GM12864 (cell line): ENCODE measurements around the gene RBM12.
"Not testable (repeated sequence)": the region's sequence is repeated elsewhere in the genome, so short reads cannot be mapped to it uniquely, and the experiment has no call there.

Experiments
- DNase-seq: peaks from one replicate; pipeline ENCODE4 v3.0.0-alpha.2; 2011; ENCODE audit warnings: low read depth
- H3K4me3 ChIP-seq: 2 replicates; pipeline ENCODE4 v1.5.1; 2011; ENCODE audit warnings: mild to moderate bottlenecking, low read depth, low read length, control low read depth
- TF ChIP-seq, protein P1 (sequence below): IDR thresholded peaks from 2 replicates; pipeline ENCODE4 v1.5.1; 2011; ENCODE audit warnings: low read depth, mild to moderate bottlenecking, moderate library complexity, low read length, control low read depth, inconsistent platforms; ENCODE audit errors: missing control alignments

Gene RBM12

DNA sequence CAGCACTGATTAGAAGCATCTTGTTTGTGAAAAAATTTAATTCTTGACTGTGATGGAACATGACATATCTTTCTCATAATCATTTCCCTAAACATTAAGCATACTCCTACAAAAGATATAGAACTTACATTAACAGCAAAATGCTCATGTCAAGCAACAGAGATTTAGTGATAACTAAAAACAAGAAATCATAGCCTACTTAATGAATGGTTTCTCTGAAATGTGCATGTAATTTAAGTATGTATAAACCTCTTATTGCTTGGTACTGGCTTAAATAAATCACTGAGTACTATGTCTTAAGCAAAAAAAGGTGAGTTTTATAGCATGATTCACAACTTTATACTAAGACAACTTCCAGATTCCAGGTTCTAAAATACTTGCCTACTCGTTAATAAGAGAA is 43.8 kb upstream of the RBM12 start:
- DNase-seq, result no peak
- H3K4me3 ChIP-seq, result no peak overlapping the region
- TF ChIP-seq, protein P1, sequence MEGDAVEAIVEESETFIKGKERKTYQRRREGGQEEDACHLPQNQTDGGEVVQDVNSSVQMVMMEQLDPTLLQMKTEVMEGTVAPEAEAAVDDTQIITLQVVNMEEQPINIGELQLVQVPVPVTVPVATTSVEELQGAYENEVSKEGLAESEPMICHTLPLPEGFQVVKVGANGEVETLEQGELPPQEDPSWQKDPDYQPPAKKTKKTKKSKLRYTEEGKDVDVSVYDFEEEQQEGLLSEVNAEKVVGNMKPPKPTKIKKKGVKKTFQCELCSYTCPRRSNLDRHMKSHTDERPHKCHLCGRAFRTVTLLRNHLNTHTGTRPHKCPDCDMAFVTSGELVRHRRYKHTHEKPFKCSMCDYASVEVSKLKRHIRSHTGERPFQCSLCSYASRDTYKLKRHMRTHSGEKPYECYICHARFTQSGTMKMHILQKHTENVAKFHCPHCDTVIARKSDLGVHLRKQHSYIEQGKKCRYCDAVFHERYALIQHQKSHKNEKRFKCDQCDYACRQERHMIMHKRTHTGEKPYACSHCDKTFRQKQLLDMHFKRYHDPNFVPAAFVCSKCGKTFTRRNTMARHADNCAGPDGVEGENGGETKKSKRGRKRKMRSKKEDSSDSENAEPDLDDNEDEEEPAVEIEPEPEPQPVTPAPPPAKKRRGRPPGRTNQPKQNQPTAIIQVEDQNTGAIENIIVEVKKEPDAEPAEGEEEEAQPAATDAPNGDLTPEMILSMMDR, result no peak

- not testable (repeated sequence) for DNase-seq, H3K4me3 ChIP-seq
Observed at GRCh38 chr20:35706591-35707529, 42.2 kb upstream of the RBM12 start.

- not testable (repeated sequence) for H3K4me3 ChIP-seq, DNase-seq
Observed at GRCh38 chr20:35705894-35706293, 41.2 kb upstream of the RBM12 start.

GRCh38 chr20:35704514-35705261 is 40.0 kb upstream of the RBM12 start:
- H3K4me3 ChIP-seq, result no peak overlapping the region
- DNase-seq, result no peak
- TF ChIP-seq, protein P1, result no peak

DNA sequence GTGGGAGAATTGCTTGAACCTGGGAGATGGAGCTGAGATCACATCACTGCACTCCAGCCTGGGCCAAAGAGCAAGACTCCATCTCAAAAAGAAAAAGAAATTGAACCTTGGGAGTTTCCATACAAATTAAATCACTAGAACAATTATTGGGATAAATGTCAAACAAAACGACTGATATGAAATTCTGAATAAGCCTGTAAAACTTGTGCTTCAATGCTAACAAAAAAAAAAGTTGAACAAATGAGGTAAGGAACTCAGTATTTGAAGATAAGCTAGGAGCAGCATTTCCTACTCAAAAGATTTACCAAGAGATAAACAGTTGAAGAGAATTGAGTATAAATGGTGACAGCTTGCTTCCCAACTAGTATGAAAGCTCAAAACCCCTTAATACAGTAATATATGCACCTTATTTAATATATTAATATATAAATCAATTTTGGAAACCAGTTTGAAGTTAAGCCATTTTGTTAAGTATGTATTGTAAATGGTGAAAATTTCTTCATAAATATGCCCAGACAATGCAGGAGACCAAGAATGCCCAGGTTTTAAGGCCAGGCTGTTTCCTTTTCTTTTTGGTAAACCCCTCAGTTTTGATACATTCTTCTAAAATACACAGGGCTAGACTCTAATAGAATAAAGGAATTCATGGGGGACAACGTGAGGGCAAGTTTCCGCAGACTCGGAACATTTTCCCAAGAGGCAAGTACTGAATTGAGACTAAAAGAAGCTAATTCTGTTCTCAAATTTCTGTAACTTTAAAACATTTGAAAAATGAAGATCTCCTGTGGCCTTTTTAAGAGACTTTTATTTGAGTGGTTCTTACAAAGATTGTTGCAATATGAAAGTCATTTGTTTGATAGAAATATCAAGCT is 38.4 kb upstream of the RBM12 start:
- DNase-seq, result no peak
- no peak overlapping the region for H3K4me3 ChIP-seq
- TF ChIP-seq, protein P1, result no peak

DNA sequence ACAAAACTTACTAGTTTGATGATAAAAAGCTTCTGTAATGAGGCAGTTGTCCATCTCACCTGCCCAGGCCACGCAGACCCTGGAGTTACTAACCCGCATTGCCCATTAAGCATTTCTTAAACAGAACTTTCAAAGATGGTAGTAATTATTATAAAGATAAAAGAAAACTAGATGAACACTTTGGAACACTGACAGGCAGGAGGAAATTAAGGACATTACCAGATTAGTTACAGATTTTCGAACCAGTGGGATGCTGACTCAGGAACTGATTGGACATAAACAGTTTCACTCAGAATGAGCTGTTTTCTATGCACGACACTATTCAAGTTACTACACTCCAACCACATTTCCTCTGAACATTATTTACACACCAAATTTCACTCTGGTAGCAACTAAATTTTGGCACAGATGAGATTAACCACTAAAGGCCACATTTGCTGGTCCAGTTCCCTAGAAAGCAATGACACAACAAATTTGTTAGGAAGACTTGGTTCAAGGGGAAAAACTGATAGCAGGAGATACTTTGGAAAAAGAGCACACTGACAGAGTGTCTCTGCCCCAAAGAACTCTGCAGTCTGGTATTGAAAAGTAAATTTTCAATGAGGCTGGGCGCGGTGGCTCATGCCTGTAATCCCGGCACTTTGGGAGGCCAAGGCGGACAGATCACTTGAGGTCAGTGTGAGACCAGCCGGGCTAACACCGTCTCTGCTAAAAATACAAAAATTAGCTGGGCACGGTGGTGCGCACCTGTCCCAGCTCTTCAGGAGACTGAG is 37.5 kb upstream of the RBM12 start:
- H3K4me3 ChIP-seq, result no peak overlapping the region
- DNase-seq, result no peak
- TF ChIP-seq, protein P1, result no peak

DNA sequence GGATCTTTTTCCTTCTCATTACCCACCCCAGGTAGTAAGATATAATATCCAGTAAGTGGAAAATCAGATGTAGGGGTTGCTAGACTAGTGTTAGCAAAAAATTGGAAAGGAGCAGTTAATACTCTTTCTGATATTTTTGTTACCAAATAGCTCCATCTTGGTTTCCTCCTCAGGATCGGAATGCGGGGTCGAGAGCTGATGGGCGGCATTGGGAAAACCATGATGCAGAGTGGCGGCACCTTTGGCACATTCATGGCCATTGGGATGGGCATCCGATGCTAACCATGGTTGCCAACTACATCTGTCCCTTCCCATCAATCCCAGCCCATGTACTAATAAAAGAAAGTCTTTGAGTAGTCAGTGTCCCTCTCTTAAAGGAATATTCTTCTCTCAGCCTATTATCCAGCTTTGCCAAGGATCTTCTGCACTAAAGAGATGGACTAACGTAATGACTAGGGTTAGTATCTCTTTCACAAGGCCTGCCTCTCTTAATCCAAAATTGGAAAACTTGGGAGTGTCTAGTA is 36.0 kb upstream of the RBM12 start:
- TF ChIP-seq, protein P1, result no peak
- H3K4me3 ChIP-seq, result peak overlapping the region; percentile 71; the same call in 1 of the 2 replicates
- no peak for DNase-seq
